ENCODE results near the gene RAPGEF1. TPM values are rescaled to one million over a fixed set of nuclear protein-coding genes. Genes with fewer than 3 reads are reported as not detected.

RAPGEF1 gene
- total RNA-seq, 2 experiments from 2014 or later: 118 to 243 TPM

DNA sequence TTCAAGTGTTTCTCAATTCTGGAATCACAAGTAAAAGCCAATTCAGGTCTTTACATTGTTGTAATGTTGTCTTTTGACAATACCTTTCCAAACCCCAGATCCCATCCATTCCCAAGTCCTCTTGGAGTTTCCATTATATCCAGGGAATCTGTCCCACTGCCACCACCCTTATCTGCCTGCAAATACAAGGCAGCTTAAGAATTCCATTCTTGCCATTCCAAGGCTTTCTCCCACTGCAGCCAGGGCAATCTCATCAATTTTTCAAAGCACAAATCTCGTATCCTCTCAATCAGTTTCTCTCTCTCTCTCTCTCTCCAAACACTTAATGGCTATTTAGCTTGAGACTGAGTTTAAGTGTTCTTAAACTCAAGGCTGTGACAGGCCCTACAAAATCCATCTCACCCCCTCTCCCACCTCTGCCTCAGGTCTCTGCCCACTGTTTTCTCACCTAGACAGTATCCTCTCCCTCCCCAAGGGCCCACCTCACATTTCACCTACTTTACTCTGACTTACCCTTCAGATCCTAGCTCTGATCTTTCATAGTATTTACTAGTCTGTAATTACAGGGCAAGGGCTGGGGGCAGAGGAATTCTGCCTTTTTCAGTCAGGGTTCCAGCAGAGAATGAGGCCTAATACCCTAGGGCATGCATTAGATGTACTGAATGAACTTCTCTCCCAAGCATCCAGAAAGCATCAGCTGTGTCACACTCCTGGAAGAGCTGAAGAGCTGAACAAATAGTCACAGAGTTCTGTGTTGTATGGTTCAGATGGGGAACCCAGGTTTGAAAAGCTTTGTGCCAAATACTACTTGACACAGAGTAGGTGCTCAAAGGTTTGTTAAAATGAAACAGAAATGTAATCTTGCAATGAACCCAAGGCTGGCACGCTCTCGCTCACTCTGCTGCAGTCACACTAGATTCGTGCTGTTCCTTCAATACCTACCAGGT lies 46.0 kb downstream of the RAPGEF1 start:
- Histone ChIP-seq H3K4me1 (ENCODE audit: insufficient read depth, low read length, poor library complexity, severe bottlenecking) (peaks cover 82% of the 10 kb centered on the region), H3K27ac (ENCODE audit: low read depth, low read length, poor library complexity, severe bottlenecking) (no peak overlapping the region), H3K9me2 (ENCODE audit: insufficient read depth, low read length) (no peaks in the 10 kb centered on the region), H3K36me3 (ENCODE audit: insufficient read depth, low read length) (peaks cover 9% of the 10 kb centered on the region), H3K79me2 (ENCODE audit: insufficient read depth, low read depth, low read length) (peaks cover 99% of the 10 kb centered on the region), H2AFZ (ENCODE audit: low read length) (no peak overlapping the region), H3K4me2 (ENCODE audit: low read length) (no peak overlapping the region), H4K20me1 (ENCODE audit: insufficient read depth, low read length) (peaks cover 43% of the 10 kb centered on the region), H3K9me3 (ENCODE audit: low read length) (no peaks in the 10 kb centered on the region), H3K4me3 (ENCODE audit: low read depth, low read length, poor library complexity, severe bottlenecking) (no peak overlapping the region)
- TF ChIP-seq, protein P1, sequence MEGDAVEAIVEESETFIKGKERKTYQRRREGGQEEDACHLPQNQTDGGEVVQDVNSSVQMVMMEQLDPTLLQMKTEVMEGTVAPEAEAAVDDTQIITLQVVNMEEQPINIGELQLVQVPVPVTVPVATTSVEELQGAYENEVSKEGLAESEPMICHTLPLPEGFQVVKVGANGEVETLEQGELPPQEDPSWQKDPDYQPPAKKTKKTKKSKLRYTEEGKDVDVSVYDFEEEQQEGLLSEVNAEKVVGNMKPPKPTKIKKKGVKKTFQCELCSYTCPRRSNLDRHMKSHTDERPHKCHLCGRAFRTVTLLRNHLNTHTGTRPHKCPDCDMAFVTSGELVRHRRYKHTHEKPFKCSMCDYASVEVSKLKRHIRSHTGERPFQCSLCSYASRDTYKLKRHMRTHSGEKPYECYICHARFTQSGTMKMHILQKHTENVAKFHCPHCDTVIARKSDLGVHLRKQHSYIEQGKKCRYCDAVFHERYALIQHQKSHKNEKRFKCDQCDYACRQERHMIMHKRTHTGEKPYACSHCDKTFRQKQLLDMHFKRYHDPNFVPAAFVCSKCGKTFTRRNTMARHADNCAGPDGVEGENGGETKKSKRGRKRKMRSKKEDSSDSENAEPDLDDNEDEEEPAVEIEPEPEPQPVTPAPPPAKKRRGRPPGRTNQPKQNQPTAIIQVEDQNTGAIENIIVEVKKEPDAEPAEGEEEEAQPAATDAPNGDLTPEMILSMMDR (conservative IDR thresholded peaks at IDR 0.05; ENCODE audit: low read length): no peak
- no peak for TF ChIP-seq EZH2phosphoT487 (IDR thresholded peaks at IDR 0.05; ENCODE audit: borderline replicate concordance, low read depth, low read length)
- intact Hi-C loops (cut with micrococcal nuclease; ENCODE audit: unreplicated experiment): no loop called here
- BruUV-seq (replicated peaks): no TSS peak
- ChIA-PET CTCF (ENCODE audit: unreplicated experiment) (interaction anchor here (0.6 kb wide), 1 partner anchor 16 kb away, joined by 3 read pairs; no protein-coding TSS in a partner anchor), POLR2A (interaction anchor here (1.0 to 1.8 kb wide), 3 partner anchors 15 to 26 kb away, joined by 3 to 7 read pairs (median 6); no protein-coding TSS in a partner anchor)
- no peak for DNase-seq (ENCODE audit: low spot score)

DNA sequence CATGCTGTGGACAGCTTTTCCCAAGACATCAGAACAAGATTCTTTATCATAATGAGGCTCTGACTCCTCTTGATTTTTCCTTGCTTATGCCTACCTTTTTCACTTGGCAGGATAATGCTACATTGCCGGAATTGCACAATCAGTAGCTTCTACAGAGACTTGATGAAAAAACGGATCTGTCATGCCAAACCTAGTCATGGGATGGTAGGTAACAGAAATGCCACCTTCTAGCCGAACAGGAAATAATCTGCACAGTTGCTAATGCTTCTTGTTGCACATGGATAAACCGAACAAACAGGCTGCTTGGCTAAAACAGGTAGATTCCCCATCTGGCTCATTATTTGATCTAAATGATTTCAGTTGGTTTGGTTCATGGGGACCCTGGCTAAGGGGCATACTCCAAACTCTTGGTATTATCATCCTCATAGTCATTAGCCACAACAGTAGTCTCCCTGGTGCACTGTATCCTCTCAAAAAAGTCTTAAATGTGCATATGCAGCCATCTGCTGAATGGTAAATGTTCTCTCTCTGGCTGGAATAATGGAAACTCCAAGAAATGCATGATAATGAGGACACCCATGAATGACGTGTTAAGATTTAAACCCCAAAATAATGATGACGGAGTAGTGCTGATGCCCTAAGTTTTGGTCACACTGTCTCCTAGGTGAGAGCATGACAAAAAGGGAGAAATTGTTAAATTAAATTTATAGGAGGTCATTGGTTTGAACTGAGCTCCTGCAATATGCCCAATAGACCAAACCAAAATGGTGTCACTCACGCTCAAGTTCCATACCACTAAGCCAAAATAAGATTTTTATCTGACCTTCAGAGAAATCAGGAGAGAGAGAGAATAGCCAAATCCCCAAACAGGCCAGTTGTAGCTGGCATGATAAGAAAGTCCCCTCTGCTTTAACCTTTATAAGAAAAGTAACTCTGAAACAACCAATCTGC lies 47.0 kb downstream of the RAPGEF1 start:
- no peak overlapping the region for H2AFZ ChIP-seq (ENCODE audit: low read length)
- POLR2A ChIA-PET: interaction anchor here (1.0 to 4.1 kb wide), 5 partner anchors 14 to 35 kb away, joined by 3 to 33 read pairs (median 6); no protein-coding TSS in a partner anchor
- no peak for DNase-seq (ENCODE audit: low spot score)
- peaks cover 99% of the 10 kb centered on the region for H3K79me2 ChIP-seq (ENCODE audit: insufficient read depth, low read depth, low read length)
- no peaks in the 10 kb centered on the region for H3K9me3 ChIP-seq (ENCODE audit: low read length)
- CTCF ChIA-PET (ENCODE audit: unreplicated experiment): interaction anchor here (0.5 kb wide), 1 partner anchor 22 kb away, joined by 3 read pairs; no protein-coding TSS in a partner anchor
- BruUV-seq (replicated peaks): no TSS peak
- peak overlapping the region; percentile 63; the same call in 1 of the 2 replicates for H3K4me2 ChIP-seq (ENCODE audit: low read length)
- no peak overlapping the region for H3K27ac ChIP-seq (ENCODE audit: low read depth, low read length, poor library complexity, severe bottlenecking)
- peaks cover 14% of the 10 kb centered on the region for H3K36me3 ChIP-seq (ENCODE audit: insufficient read depth, low read length)
- peaks cover 36% of the 10 kb centered on the region for H4K20me1 ChIP-seq (ENCODE audit: insufficient read depth, low read length)
- H3K9me2 ChIP-seq (ENCODE audit: insufficient read depth, low read length): no peaks in the 10 kb centered on the region
- H3K4me3 ChIP-seq (ENCODE audit: low read depth, low read length, poor library complexity, severe bottlenecking): no peak overlapping the region
- intact Hi-C loops (cut with micrococcal nuclease; ENCODE audit: unreplicated experiment): no loop called here
- TF ChIP-seq, protein P1 (conservative IDR thresholded peaks at IDR 0.05; ENCODE audit: low read length): no peak
- no peak for TF ChIP-seq EZH2phosphoT487 (IDR thresholded peaks at IDR 0.05; ENCODE audit: borderline replicate concordance, low read depth, low read length)
- H3K4me1 ChIP-seq (ENCODE audit: insufficient read depth, low read length, poor library complexity, severe bottlenecking): peaks cover 81% of the 10 kb centered on the region
